HEK293T (cell line): Measurements from ENCODE around the gene KRT3.

ENCODE experiments used
- BHLHE40 ChIP-seq: fragments of 450-650 bp; IDR thresholded peaks from 2 replicates; pipeline ENCODE4 v1.6.1; 2016; ENCODE audit warnings: mild to moderate bottlenecking, moderate library complexity, borderline replicate concordance
- CTBP1 ChIP-seq: fragments of 450-650 bp; IDR thresholded peaks from 2 replicates; pipeline ENCODE4 v1.6.1; 2016; ENCODE audit warnings: borderline replicate concordance
- ELF4 ChIP-seq: fragments of 450-650 bp; IDR thresholded peaks from 2 replicates; pipeline ENCODE4 v1.6.1; 2017; ENCODE audit warnings: antibody characterized with exemption
- FOXK2 ChIP-seq: fragments of 450-650 bp; IDR thresholded peaks from 2 replicates; pipeline ENCODE4 v1.6.1; 2016; ENCODE audit warnings: mild to moderate bottlenecking
- FOXM1 ChIP-seq: fragments of 450-650 bp; IDR thresholded peaks from 2 replicates; pipeline ENCODE4 v1.6.1; 2017; ENCODE audit warnings: mild to moderate bottlenecking, borderline replicate concordance
- HDGF ChIP-seq: fragments of 450-650 bp; IDR thresholded peaks from 2 replicates; pipeline ENCODE4 v1.6.1; 2017; ENCODE audit warnings: antibody characterized with exemption, borderline replicate concordance
- L3MBTL2 ChIP-seq: fragments of 450-650 bp; conservative IDR thresholded peaks from 2 replicates; pipeline ENCODE4 v1.6.1; 2016; ENCODE audit warnings: mild to moderate bottlenecking
- LEF1 ChIP-seq: fragments of 450-650 bp; IDR thresholded peaks from 2 replicates; pipeline ENCODE4 v1.6.1; 2017; ENCODE audit warnings: mild to moderate bottlenecking, borderline replicate concordance
- NFRKB ChIP-seq: fragments of 450-650 bp; IDR thresholded peaks from 2 replicates; pipeline ENCODE4 v1.6.1; 2016; ENCODE audit warnings: mild to moderate bottlenecking, moderate library complexity
- PKNOX1 ChIP-seq: fragments of 450-650 bp; IDR thresholded peaks from 2 replicates; pipeline ENCODE4 v1.6.1; 2016
- SP1 ChIP-seq: fragments of 450-650 bp; IDR thresholded peaks from 2 replicates; pipeline ENCODE4 v1.6.1; 2017
- SUZ12 ChIP-seq: fragments of 450-650 bp; IDR thresholded peaks from 2 replicates; pipeline ENCODE4 v1.6.1; 2016; ENCODE audit warnings: mild to moderate bottlenecking
- TARDBP ChIP-seq: fragments of 450-650 bp; IDR thresholded peaks from 2 replicates; pipeline ENCODE4 v1.6.1; 2016

DNA sequence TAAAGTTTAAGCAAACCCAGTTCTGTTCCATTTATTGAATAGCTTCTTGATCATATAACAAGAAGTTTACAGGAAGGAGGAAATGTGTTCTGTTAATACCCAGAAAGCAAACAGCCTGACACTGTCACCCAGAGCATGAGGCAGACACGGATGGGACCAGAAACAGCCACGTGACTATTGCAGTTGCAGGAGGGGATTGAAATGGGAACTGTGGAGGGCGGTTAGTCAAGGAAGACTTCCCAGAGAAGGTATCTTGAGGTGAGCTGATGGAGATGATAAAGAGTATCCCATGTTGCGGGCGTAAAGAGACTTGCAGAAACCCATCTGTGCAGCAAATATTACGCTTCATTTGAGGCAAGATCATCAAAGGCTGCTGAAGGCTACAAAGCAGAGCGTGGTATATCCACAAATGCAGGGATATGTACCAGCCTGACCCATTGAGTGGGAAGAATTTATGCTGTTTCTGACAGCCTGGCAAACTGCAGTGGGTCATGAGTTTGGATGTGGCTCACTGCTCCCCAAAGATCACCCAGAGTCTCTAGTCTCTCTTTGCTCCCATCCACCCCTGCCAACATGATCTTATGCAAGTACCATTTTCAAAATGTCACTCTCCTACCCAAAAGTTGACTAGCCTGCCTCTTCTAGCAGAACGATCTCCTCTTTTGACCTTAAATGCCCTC lies 39.5 kb downstream of the KRT3 start:
- no peak for TF ChIP-seq PKNOX1
- TF ChIP-seq SUZ12: no peak
- no peak for TF ChIP-seq HDGF
- TF ChIP-seq CTBP1: no peak
- no peak for TF ChIP-seq BHLHE40
- no peak for TF ChIP-seq TARDBP
- TF ChIP-seq FOXK2: no peak
- no peak for TF ChIP-seq SP1
- TF ChIP-seq NFRKB: no peak
- TF ChIP-seq FOXM1: no peak
- no peak for TF ChIP-seq LEF1
- TF ChIP-seq L3MBTL2: no peak
- TF ChIP-seq ELF4: no peak
